ENCODE results near the gene IFT22. TPM values are rescaled to one million over a fixed set of nuclear protein-coding genes. Genes with fewer than 3 reads are reported as not detected.

The IFT22 gene
- total RNA-seq, 1 donor from 2014 or later, result 15.2 TPM

DNA sequence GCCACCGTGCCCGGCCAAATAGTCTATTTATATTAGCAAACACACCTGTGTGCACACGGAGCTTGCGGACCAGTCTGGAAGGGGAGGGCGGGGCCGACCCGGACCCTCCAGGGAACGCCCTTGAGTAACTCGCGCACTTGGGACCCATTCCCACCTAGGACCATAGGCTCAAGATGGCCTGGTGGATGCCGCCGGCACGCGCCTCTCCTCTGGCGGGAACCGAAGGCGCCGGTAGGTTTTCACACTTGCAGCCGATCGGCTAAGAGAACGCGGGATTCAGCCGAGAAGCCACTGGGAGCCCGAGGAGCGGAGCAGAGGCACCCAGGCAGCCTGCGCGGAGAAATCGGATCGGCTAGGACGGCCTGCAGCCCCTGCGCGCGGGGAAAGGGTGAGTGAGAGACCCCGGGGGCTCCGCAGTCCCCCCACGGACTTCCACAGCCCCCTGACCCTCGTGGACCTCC is 18.9 kb downstream of the IFT22 start:
- H3K27me3 ChIP-seq, result peaks cover 19% of the 10 kb centered on the region
- intact Hi-C loops (cut with DNase I), result no loop called here
- no peak overlapping the region for H3K27ac ChIP-seq
- TF ChIP-seq, protein P1, sequence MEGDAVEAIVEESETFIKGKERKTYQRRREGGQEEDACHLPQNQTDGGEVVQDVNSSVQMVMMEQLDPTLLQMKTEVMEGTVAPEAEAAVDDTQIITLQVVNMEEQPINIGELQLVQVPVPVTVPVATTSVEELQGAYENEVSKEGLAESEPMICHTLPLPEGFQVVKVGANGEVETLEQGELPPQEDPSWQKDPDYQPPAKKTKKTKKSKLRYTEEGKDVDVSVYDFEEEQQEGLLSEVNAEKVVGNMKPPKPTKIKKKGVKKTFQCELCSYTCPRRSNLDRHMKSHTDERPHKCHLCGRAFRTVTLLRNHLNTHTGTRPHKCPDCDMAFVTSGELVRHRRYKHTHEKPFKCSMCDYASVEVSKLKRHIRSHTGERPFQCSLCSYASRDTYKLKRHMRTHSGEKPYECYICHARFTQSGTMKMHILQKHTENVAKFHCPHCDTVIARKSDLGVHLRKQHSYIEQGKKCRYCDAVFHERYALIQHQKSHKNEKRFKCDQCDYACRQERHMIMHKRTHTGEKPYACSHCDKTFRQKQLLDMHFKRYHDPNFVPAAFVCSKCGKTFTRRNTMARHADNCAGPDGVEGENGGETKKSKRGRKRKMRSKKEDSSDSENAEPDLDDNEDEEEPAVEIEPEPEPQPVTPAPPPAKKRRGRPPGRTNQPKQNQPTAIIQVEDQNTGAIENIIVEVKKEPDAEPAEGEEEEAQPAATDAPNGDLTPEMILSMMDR (IDR thresholded peaks at IDR 0.05), result no peak
- TF ChIP-seq POLR2AphosphoS5 (IDR thresholded peaks at IDR 0.05; ENCODE audit: insufficient read depth in 1 of 2, low read depth in 1 of 2), result no peak
- TF ChIP-seq POLR2A (IDR thresholded peaks at IDR 0.05), result no peak
- no peaks in the 10 kb centered on the region for H3K36me3 ChIP-seq
- peaks cover 14% of the 10 kb centered on the region for H3K4me1 ChIP-seq
- peak overlapping the region in 1 of 2 donors; percentile 21 for H3K4me3 ChIP-seq
- H3K9me3 ChIP-seq, result peaks cover 10% of the 10 kb centered on the region
- DNase-seq (ENCODE audit: extremely low spot score in 2 of 2), result no peak

DNA sequence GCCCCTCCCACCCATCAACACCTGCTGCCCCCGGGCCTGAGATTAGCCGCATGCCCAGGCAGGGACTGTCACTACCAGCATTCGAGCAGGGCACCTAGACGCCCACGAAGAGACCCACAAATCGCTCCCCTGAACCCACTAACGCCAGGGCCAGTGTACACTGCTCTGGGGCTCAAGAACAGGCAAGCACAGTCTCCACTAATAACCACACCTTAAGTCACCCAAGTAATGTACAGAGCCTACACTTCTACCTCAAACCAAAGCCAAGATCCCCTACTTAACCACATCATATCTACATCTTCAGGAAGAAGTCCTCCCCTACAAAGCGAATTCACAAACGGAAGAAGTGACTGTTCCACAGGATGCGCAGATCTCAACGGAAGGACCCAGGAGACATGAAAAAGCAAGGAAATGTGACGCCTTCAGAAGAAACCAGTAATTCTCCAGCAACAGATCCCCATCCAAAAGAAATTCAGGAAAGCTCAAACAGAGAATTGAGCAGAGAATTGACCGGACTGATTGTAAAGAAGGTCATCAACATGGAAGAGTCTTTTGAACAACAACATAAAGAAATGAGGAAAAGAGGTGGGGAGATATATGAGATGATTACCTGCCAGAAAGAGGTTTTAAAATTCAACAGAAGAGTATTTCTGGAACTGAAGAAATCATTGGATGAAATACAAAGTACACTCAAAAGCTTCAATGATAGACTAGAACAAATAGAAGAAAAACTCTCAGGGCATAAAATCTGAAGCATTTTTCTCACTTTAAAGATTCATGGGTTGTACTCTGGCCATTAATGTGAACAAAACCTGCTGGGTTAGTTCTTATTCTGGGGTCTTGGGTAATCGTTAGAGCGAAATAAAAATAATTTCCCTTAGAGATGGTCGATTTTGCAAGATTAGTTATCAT is 20.9 kb downstream of the IFT22 start:
- H3K36me3 ChIP-seq, result no peaks in the 10 kb centered on the region
- H3K27me3 ChIP-seq, result peaks cover 19% of the 10 kb centered on the region
- H3K9me3 ChIP-seq, result peaks cover 10% of the 10 kb centered on the region
- peaks cover 14% of the 10 kb centered on the region for H3K4me1 ChIP-seq
- intact Hi-C loops (cut with DNase I), result no loop called here
- DNase-seq (ENCODE audit: extremely low spot score in 2 of 2), result no peak
- H3K27ac ChIP-seq, result no peak overlapping the region
- no peak overlapping the region for H3K4me3 ChIP-seq
- TF ChIP-seq, protein P1 (IDR thresholded peaks at IDR 0.05), result no peak
- TF ChIP-seq POLR2A (IDR thresholded peaks at IDR 0.05) (no peak), POLR2AphosphoS5 (IDR thresholded peaks at IDR 0.05; ENCODE audit: insufficient read depth in 1 of 2, low read depth in 1 of 2) (no peak)

DNA sequence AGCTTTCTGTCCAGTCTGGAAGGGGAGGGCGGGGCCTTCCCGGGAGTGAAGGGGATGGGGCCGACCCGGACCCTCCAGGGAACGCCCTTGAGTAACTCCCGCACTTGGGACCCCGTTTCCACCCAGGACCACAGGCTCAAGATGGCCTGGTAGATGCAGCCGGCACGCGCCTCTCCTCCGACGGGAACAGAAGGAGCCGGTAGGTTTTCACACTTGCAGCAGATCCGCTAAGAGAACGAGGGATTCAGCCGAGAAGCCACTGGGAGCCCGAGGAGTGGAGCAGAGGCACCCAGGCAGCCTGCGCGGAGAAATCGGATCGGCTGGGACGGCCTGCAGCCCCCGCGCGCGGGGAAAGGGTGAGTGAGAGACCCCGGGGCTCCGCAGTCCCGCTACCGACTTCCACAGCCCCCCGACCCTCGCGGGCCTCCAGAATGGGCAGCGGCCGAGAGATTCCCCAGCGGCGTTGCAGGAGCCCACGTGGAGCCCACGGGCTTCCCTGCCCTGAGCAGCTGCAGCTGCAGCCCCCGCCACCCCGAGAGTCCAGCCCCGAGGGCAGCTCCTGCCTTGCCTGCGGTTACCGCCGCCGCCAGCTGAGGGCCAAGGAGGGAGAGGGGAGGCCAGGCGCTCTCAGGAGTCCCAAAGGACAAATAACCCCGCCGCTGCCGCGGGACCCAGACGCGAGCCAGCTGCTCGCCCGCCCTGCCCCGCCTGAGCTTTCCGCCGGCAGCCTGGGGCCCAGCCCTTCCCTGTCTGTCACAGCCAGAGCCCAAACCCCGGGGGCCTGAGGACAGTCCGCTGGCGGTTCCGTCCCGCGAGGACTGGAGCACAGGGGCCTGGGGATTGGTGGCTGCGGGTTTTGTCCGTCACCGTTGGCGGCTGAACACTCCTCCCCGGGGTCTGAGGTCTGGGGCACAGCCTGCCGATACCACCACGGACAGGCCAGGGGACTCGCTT is 21.8 kb downstream of the IFT22 start:
- peaks cover 14% of the 10 kb centered on the region for H3K4me1 ChIP-seq
- no peak overlapping the region for H3K4me3 ChIP-seq
- intact Hi-C loops (cut with DNase I), result no loop called here
- peaks cover 10% of the 10 kb centered on the region for H3K9me3 ChIP-seq
- H3K27ac ChIP-seq, result no peak overlapping the region
- DNase-seq (ENCODE audit: extremely low spot score in 2 of 2), result no peak
- H3K36me3 ChIP-seq, result no peaks in the 10 kb centered on the region
- TF ChIP-seq POLR2A (IDR thresholded peaks at IDR 0.05) (no peak), POLR2AphosphoS5 (IDR thresholded peaks at IDR 0.05; ENCODE audit: insufficient read depth in 1 of 2, low read depth in 1 of 2) (no peak)
- TF ChIP-seq, protein P1 (IDR thresholded peaks at IDR 0.05), result no peak
- H3K27me3 ChIP-seq, result peaks cover 19% of the 10 kb centered on the region

DNA sequence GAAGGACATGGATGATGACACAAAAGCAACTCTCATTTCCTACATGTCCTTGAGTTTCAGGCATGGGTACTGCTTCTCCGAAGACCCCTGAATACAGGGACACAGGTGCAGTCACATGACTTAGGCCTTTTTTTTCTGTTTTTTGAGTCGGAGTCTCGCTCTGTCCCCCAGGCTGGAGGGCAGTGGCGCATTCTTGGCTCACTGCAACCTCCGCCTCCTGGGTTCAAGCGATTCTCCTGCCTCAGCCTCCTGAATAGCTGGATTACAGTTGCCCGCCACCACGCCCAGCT is 26.8 kb downstream of the IFT22 start:
- TF ChIP-seq POLR2A (IDR thresholded peaks at IDR 0.05) (no peak), POLR2AphosphoS5 (IDR thresholded peaks at IDR 0.05; ENCODE audit: insufficient read depth in 1 of 2, low read depth in 1 of 2) (no peak)
- TF ChIP-seq, protein P1 (IDR thresholded peaks at IDR 0.05), result no peak
- no peak overlapping the region for H3K4me3 ChIP-seq
- intact Hi-C loops (cut with DNase I), result no loop called here
- H3K27ac ChIP-seq, result no peak overlapping the region
- peaks cover 4% of the 10 kb centered on the region for H3K27me3 ChIP-seq
- no peak for DNase-seq (ENCODE audit: extremely low spot score in 2 of 2)
- H3K9me3 ChIP-seq, result no peaks in the 10 kb centered on the region
- no peaks in the 10 kb centered on the region for H3K36me3 ChIP-seq
- peaks cover 6% of the 10 kb centered on the region for H3K4me1 ChIP-seq
